HCT116 (cell line): Measurements from ENCODE around the gene DICER1. TPM values are rescaled to one million over a fixed set of nuclear protein-coding genes. Genes with fewer than 3 reads are reported as not detected.

Source experiments
- ATAC-seq: fragments of 200-7000 bp; cut with Tn5 transposase; 2 replicates; pipeline ENCODE4 v1.9.1; 2020; ENCODE audit warnings: mild to moderate bottlenecking, moderate library complexity
- BruUV-seq: library from RNA; stranded (reverse); fragments of 400-500 nt; replicated peaks from 2 replicates; lab custom pipeline; 2021; lab: Mats Ljungman, UMichigan
- CTCF ChIA-PET: fragments of 300-600 bp; sonication (Branson Sonifier 250); formaldehyde crosslinking; loops from one replicate; lab custom pipeline; 2021; ENCODE audit warnings: antibody characterized with exemption; lab: Charles Lee
- POLR2A ChIA-PET: fragments of 300-600, 350-600 bp; sonication (Branson Sonifier 250); formaldehyde crosslinking; loops from one replicate; lab custom pipeline; 2021; ENCODE audit warnings: antibody characterized with exemption; lab: Charles Lee
- RAD21 ChIA-PET, 2 experiments: fragments of 300-600 bp; sonication (Branson Sonifier 250); formaldehyde crosslinking; loops; one replicate each; lab custom pipeline; 2023; ENCODE audit warnings: low total read pairs in 2 of 2; ENCODE audit not compliant: uncharacterized antibody in 2 of 2, unreplicated experiment in 2 of 2, low non-redundant PET in 1 of 2; lab: Charles Lee
- DNase-seq: peaks from one replicate; pipeline ENCODE4 v3.0.0-alpha.2; 2010; ENCODE audit warnings: low read depth, low spot score
- H2AFZ ChIP-seq: fragments of 200-600 bp; shearing (Covaris generic), sonication (generic); 2 replicates; pipeline ENCODE4 v1.6.1; 2017; ENCODE audit warnings: low read depth, mixed run types, mixed read lengths, antibody characterized with exemption, low read length; ENCODE audit not compliant: poor library complexity, severe bottlenecking
- H3K27ac ChIP-seq: 2 replicates; pipeline ENCODE4 v1.5.1; 2012; ENCODE audit warnings: low read depth, low read length
- H3K27me3 ChIP-seq: fragments of 200-600 bp; sonication (generic); 2 replicates; pipeline ENCODE4 v1.6.1; 2016; ENCODE audit warnings: mixed run types, low read length, mixed read lengths; ENCODE audit not compliant: insufficient read depth
- H3K36me3 ChIP-seq, 2 experiments: fragments of 200-500 bp in 1 of 2; fragments of 200-600 bp in 1 of 2; sonication (Bioruptor generic) in 1 of 2; sonication (generic) in 1 of 2; 2 replicates each; pipeline versions ENCODE4 v1.5.1 to v1.6.1; 2014 to 2016; ENCODE audit warnings: low read length in 2 of 2, inconsistent platforms in 1 of 2, mixed read lengths in 1 of 2, mixed run types in 1 of 2; ENCODE audit not compliant: insufficient read depth in 2 of 2, control insufficient read depth in 1 of 2
- H3K4me1 ChIP-seq, 2 experiments: fragments of 200-600 bp in 1 of 2; sonication (generic) in 1 of 2; 2 replicates each; pipeline versions ENCODE4 v1.5.1 to v1.6.1; 2012 to 2017; ENCODE audit warnings: low read length in 2 of 2, inconsistent platforms in 1 of 2, mild to moderate bottlenecking in 1 of 2, mixed read lengths in 1 of 2, mixed run types in 1 of 2, moderate library complexity in 1 of 2; ENCODE audit not compliant: insufficient read depth in 2 of 2, control insufficient read depth in 1 of 2
- H3K4me2 ChIP-seq: fragments of 200-600 bp; sonication (generic); 2 replicates; pipeline ENCODE4 v1.6.1; 2017; ENCODE audit warnings: mixed run types, low read length, mixed read lengths
- H3K4me3 ChIP-seq, 2 experiments: fragments of 200-600 bp in 1 of 2; sonication (generic) in 1 of 2; replicated peaks in 1 of 2; 2 replicates each; pipeline ENCODE4 v1.5.1; 2011 to 2016; ENCODE audit warnings: low read length in 2 of 2, control low read depth in 1 of 2, low read depth in 1 of 2, mild to moderate bottlenecking in 1 of 2, mixed read lengths in 1 of 2, mixed run types in 1 of 2
- H3K79me2 ChIP-seq: fragments of 200-600 bp; sonication (generic); 2 replicates; pipeline ENCODE4 v1.6.1; 2017; ENCODE audit warnings: mild to moderate bottlenecking, mixed run types, low read length, moderate library complexity, mixed read lengths; ENCODE audit not compliant: insufficient read depth
- H3K9ac ChIP-seq: fragments of 200-600 bp; sonication (generic); 2 replicates; pipeline ENCODE4 v1.6.1; 2016; ENCODE audit warnings: low read length, mixed read lengths
- H3K9me2 ChIP-seq: fragments of 200-600 bp; sonication (generic), shearing (Covaris generic); 2 replicates; pipeline ENCODE4 v1.6.1; 2017; ENCODE audit warnings: mixed run types, mild to moderate bottlenecking, moderate library complexity; ENCODE audit not compliant: insufficient read depth
- H3K9me3 ChIP-seq, 2 experiments: fragments of 200-500 bp in 1 of 2; fragments of 200-600 bp in 1 of 2; sonication (Bioruptor generic) in 1 of 2; sonication (generic) in 1 of 2; 2 replicates each; pipeline ENCODE4 v1.6.1; 2014 to 2017; ENCODE audit warnings: low read length in 2 of 2, mixed read lengths in 2 of 2, inconsistent platforms in 1 of 2, low read depth in 1 of 2, mild to moderate bottlenecking in 1 of 2, mixed run types in 1 of 2, moderate library complexity in 1 of 2; ENCODE audit not compliant: control insufficient read depth in 1 of 2, insufficient read depth in 1 of 2
- H4K20me1 ChIP-seq: fragments of 200-600 bp; sonication (generic), shearing (Covaris generic); 2 replicates; pipeline ENCODE4 v1.6.1; 2017; ENCODE audit warnings: mixed run types, mild to moderate bottlenecking, moderate library complexity; ENCODE audit not compliant: insufficient read depth
- CEBPB ChIP-seq: IDR thresholded peaks from 2 replicates; pipeline ENCODE4 v1.6.1; 2012; ENCODE audit warnings: low read depth
- CTCF ChIP-seq, 3 experiments: fragments of 200-600 bp in 1 of 3; sonication (generic) in 1 of 3; IDR thresholded peaks in 2 of 3; conservative IDR thresholded peaks in 1 of 3; 2 replicates each; pipeline ENCODE4 v1.5.1; 2012 to 2017; ENCODE audit warnings: low read depth in 2 of 3, low read length in 2 of 3, antibody characterized with exemption in 1 of 3, borderline replicate concordance in 1 of 3, control low read depth in 1 of 3, mild to moderate bottlenecking in 1 of 3, mixed read lengths in 1 of 3, mixed run types in 1 of 3, moderate library complexity in 1 of 3; ENCODE audit not compliant: insufficient read depth in 1 of 3
- EGR1 ChIP-seq: IDR thresholded peaks from 2 replicates; pipeline ENCODE4 v1.6.1; 2012; ENCODE audit warnings: low read depth
- ELF1 ChIP-seq: IDR thresholded peaks from 2 replicates; pipeline ENCODE4 v1.6.1; 2012; ENCODE audit warnings: low read depth, borderline replicate concordance
- EZH2 ChIP-seq: fragments of 200-600 bp; sonication (generic); IDR thresholded peaks from 2 replicates; pipeline ENCODE4 v1.6.1; 2017; ENCODE audit warnings: antibody characterized with exemption, mixed run types
- FOSL1 ChIP-seq: IDR thresholded peaks from 2 replicates; pipeline ENCODE4 v1.6.1; 2012; ENCODE audit warnings: low read depth
- MAX ChIP-seq: IDR thresholded peaks from 2 replicates; pipeline ENCODE4 v1.6.1; 2012
- POLR2A ChIP-seq: IDR thresholded peaks from 2 replicates; pipeline ENCODE4 v1.7.0; 2011; ENCODE audit warnings: borderline replicate concordance; ENCODE audit not compliant: insufficient read depth, insufficient read length; ENCODE audit errors: extremely low read depth
- RAD21 ChIP-seq: IDR thresholded peaks from 2 replicates; pipeline ENCODE4 v1.6.1; 2012; ENCODE audit warnings: low read depth, mild to moderate bottlenecking
- SIN3A ChIP-seq: IDR thresholded peaks from 2 replicates; pipeline ENCODE4 v1.6.1; 2012; ENCODE audit warnings: low read depth
- SP1 ChIP-seq: IDR thresholded peaks from 2 replicates; pipeline ENCODE4 v1.6.1; 2012; ENCODE audit warnings: low read depth
- SRF ChIP-seq: IDR thresholded peaks from 2 replicates; pipeline ENCODE4 v1.6.1; 2012; ENCODE audit warnings: low read depth
- YY1 ChIP-seq: IDR thresholded peaks from 2 replicates; pipeline ENCODE4 v1.6.1; 2011; ENCODE audit warnings: low read length, low read depth, moderate library complexity, mild to moderate bottlenecking; ENCODE audit not compliant: insufficient replicate concordance; ENCODE audit errors: extremely low read depth
- ZFX ChIP-seq: fragments of 450-650 bp; IDR thresholded peaks from 2 replicates; pipeline ENCODE4 v1.6.1; 2017
- intact Hi-C: fragments of 100-400 bp; cut with micrococcal nuclease; formaldehyde crosslinking; loops from 2 replicates; pipeline ENCODE4 v1.10.0; 2022
- total RNA-seq: library from RNA; stranded (reverse); gene quantifications from one replicate; pipeline ENCODE4 v1.2.1, GENCODE V29; 2021; ENCODE audit not compliant: unreplicated experiment

DICER1 gene
- total RNA-seq, 1 experiment from 2014 or later: 38.6 TPM

GRCh38 chr14:95182379-95182778 lies 25.1 kb upstream of the DICER1 start:
- ChIA-PET POLR2A (interaction anchor here (0.7 kb wide), 1 partner anchor 240 kb away, joined by 3 read pairs; no protein-coding TSS in a partner anchor), CTCF (no interaction called here), RAD21 (no interaction called here)
- Histone ChIP-seq H3K27ac (no peak overlapping the region), H3K36me3 (no peaks in the 10 kb centered on the region), H3K9me2 (no peaks in the 10 kb centered on the region), H3K9ac (no peak overlapping the region), H2AFZ (no peak overlapping the region), H3K9me3 (no peaks in the 10 kb centered on the region), H3K4me1 (no peaks in the 10 kb centered on the region), H4K20me1 (no peaks in the 10 kb centered on the region), H3K4me2 (no peak overlapping the region), H3K79me2 (no peaks in the 10 kb centered on the region), H3K27me3 (no peaks in the 10 kb centered on the region), H3K4me3 (no peak overlapping the region)
- ATAC-seq: no peak
- BruUV-seq: no TSS peak
- TF ChIP-seq RAD21 (no peak), YY1 (no peak), EGR1 (no peak), ELF1 (no peak), POLR2A (no peak), MAX (no peak), SP1 (no peak), FOSL1 (no peak), CTCF (IDR thresholded peaks at IDR 0.05 in 2 of 3, conservative IDR thresholded peaks at IDR 0.05 in 1 of 3; ENCODE audit: borderline replicate concordance in 1 of 3, insufficient read depth in 1 of 3, low read depth in 2 of 3, low read length in 2 of 3) (no peak), EZH2 (no peak), SRF (no peak), ZFX (no peak), CEBPB (no peak), SIN3A (no peak)
- no peak for DNase-seq
- intact Hi-C loops: no loop called here
